GM12892 (cell line): ENCODE measurements around the gene RALGAPA2.

ENCODE experiments used
- POLR2A ChIP-seq: IDR thresholded peaks from 2 replicates; pipeline ENCODE4 v1.6.1; 2011; ENCODE audit warnings: low read depth, low read length, control low read depth
- POLR2AphosphoS5 ChIP-seq: IDR thresholded peaks from 2 replicates; pipeline ENCODE4 v1.6.1; 2011; ENCODE audit warnings: low read depth, low read length, control low read depth
- TAF1 ChIP-seq: IDR thresholded peaks from 2 replicates; pipeline ENCODE4 v1.6.1; 2011; ENCODE audit warnings: low read depth, mild to moderate bottlenecking, control low read depth, low read length, borderline replicate concordance

DNA sequence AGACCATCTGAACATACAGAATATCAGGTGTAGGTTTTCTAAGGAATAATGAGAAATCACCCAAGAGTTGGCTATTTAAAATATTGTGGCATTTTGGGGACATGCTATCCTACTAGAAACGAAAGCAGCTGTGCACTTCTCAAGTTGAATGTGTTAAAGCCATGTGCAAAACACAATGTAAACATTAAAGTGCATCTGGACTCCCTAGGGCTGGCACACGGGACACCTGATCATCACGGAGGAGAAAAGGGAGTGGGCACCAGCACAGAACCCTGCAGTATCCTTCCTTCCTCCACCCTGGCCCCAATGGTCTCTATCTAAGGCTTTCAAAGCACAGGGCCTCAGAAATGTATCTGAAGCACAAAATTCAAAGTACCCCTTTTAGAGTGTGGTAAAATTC is 250.3 kb downstream of the RALGAPA2 start:
- no peak for TF ChIP-seq POLR2A
- no peak for TF ChIP-seq POLR2AphosphoS5
- TF ChIP-seq TAF1: no peak
